HCT116 (cell line): ENCODE measurements around the gene PON1. TPM values are rescaled to one million over a fixed set of nuclear protein-coding genes. Genes with fewer than 3 reads are reported as not detected.

Experiments
- ATAC-seq: fragments of 200-7000 bp; cut with Tn5 transposase; 2 replicates; pipeline ENCODE4 v1.9.1; 2020; ENCODE audit warnings: mild to moderate bottlenecking, moderate library complexity
- BruUV-seq: library from RNA; stranded (reverse); fragments of 400-500 nt; replicated peaks from 2 replicates; lab custom pipeline; 2021; lab: Mats Ljungman, UMichigan
- CTCF ChIA-PET: fragments of 300-600 bp; sonication (Branson Sonifier 250); formaldehyde crosslinking; loops from one replicate; lab custom pipeline; 2021; ENCODE audit warnings: antibody characterized with exemption; lab: Charles Lee
- POLR2A ChIA-PET: fragments of 300-600, 350-600 bp; sonication (Branson Sonifier 250); formaldehyde crosslinking; loops from one replicate; lab custom pipeline; 2021; ENCODE audit warnings: antibody characterized with exemption; lab: Charles Lee
- RAD21 ChIA-PET, 2 experiments: fragments of 300-600 bp; sonication (Branson Sonifier 250); formaldehyde crosslinking; loops; one replicate each; lab custom pipeline; 2023; ENCODE audit warnings: low total read pairs in 2 of 2; ENCODE audit not compliant: uncharacterized antibody in 2 of 2, unreplicated experiment in 2 of 2, low non-redundant PET in 1 of 2; lab: Charles Lee
- DNase-seq: peaks from one replicate; pipeline ENCODE4 v3.0.0-alpha.2; 2010; ENCODE audit warnings: low read depth, low spot score
- H2AFZ ChIP-seq: fragments of 200-600 bp; shearing (Covaris generic), sonication (generic); 2 replicates; pipeline ENCODE4 v1.6.1; 2017; ENCODE audit warnings: low read depth, mixed run types, mixed read lengths, antibody characterized with exemption, low read length; ENCODE audit not compliant: poor library complexity, severe bottlenecking
- H3K27ac ChIP-seq: 2 replicates; pipeline ENCODE4 v1.5.1; 2012; ENCODE audit warnings: low read depth, low read length
- H3K27me3 ChIP-seq: fragments of 200-600 bp; sonication (generic); 2 replicates; pipeline ENCODE4 v1.6.1; 2016; ENCODE audit warnings: mixed run types, low read length, mixed read lengths; ENCODE audit not compliant: insufficient read depth
- H3K36me3 ChIP-seq, 2 experiments: fragments of 200-500 bp in 1 of 2; fragments of 200-600 bp in 1 of 2; sonication (Bioruptor generic) in 1 of 2; sonication (generic) in 1 of 2; 2 replicates each; pipeline versions ENCODE4 v1.5.1 to v1.6.1; 2014 to 2016; ENCODE audit warnings: low read length in 2 of 2, inconsistent platforms in 1 of 2, mixed read lengths in 1 of 2, mixed run types in 1 of 2; ENCODE audit not compliant: insufficient read depth in 2 of 2, control insufficient read depth in 1 of 2
- H3K4me1 ChIP-seq, 2 experiments: fragments of 200-600 bp in 1 of 2; sonication (generic) in 1 of 2; 2 replicates each; pipeline versions ENCODE4 v1.5.1 to v1.6.1; 2012 to 2017; ENCODE audit warnings: low read length in 2 of 2, inconsistent platforms in 1 of 2, mild to moderate bottlenecking in 1 of 2, mixed read lengths in 1 of 2, mixed run types in 1 of 2, moderate library complexity in 1 of 2; ENCODE audit not compliant: insufficient read depth in 2 of 2, control insufficient read depth in 1 of 2
- H3K4me2 ChIP-seq: fragments of 200-600 bp; sonication (generic); 2 replicates; pipeline ENCODE4 v1.6.1; 2017; ENCODE audit warnings: mixed run types, low read length, mixed read lengths
- H3K4me3 ChIP-seq, 2 experiments: fragments of 200-600 bp in 1 of 2; sonication (generic) in 1 of 2; replicated peaks in 1 of 2; 2 replicates each; pipeline ENCODE4 v1.5.1; 2011 to 2016; ENCODE audit warnings: low read length in 2 of 2, control low read depth in 1 of 2, low read depth in 1 of 2, mild to moderate bottlenecking in 1 of 2, mixed read lengths in 1 of 2, mixed run types in 1 of 2
- H3K79me2 ChIP-seq: fragments of 200-600 bp; sonication (generic); 2 replicates; pipeline ENCODE4 v1.6.1; 2017; ENCODE audit warnings: mild to moderate bottlenecking, mixed run types, low read length, moderate library complexity, mixed read lengths; ENCODE audit not compliant: insufficient read depth
- H3K9ac ChIP-seq: fragments of 200-600 bp; sonication (generic); 2 replicates; pipeline ENCODE4 v1.6.1; 2016; ENCODE audit warnings: low read length, mixed read lengths
- H3K9me2 ChIP-seq: fragments of 200-600 bp; sonication (generic), shearing (Covaris generic); 2 replicates; pipeline ENCODE4 v1.6.1; 2017; ENCODE audit warnings: mixed run types, mild to moderate bottlenecking, moderate library complexity; ENCODE audit not compliant: insufficient read depth
- H3K9me3 ChIP-seq, 2 experiments: fragments of 200-500 bp in 1 of 2; fragments of 200-600 bp in 1 of 2; sonication (Bioruptor generic) in 1 of 2; sonication (generic) in 1 of 2; 2 replicates each; pipeline ENCODE4 v1.6.1; 2014 to 2017; ENCODE audit warnings: low read length in 2 of 2, mixed read lengths in 2 of 2, inconsistent platforms in 1 of 2, low read depth in 1 of 2, mild to moderate bottlenecking in 1 of 2, mixed run types in 1 of 2, moderate library complexity in 1 of 2; ENCODE audit not compliant: control insufficient read depth in 1 of 2, insufficient read depth in 1 of 2
- H4K20me1 ChIP-seq: fragments of 200-600 bp; sonication (generic), shearing (Covaris generic); 2 replicates; pipeline ENCODE4 v1.6.1; 2017; ENCODE audit warnings: mixed run types, mild to moderate bottlenecking, moderate library complexity; ENCODE audit not compliant: insufficient read depth
- JUND ChIP-seq: IDR thresholded peaks from 2 replicates; pipeline ENCODE4 v1.6.1; 2012
- POLR2AphosphoS5 ChIP-seq: IDR thresholded peaks from 2 replicates; pipeline ENCODE4 v1.6.1; 2011; ENCODE audit warnings: mild to moderate bottlenecking, low read depth, low read length, moderate library complexity
- REST ChIP-seq: IDR thresholded peaks from 2 replicates; pipeline ENCODE4 v1.6.1; 2012; ENCODE audit warnings: low read depth
- SIN3A ChIP-seq: IDR thresholded peaks from 2 replicates; pipeline ENCODE4 v1.6.1; 2012; ENCODE audit warnings: low read depth
- SP1 ChIP-seq: IDR thresholded peaks from 2 replicates; pipeline ENCODE4 v1.6.1; 2012; ENCODE audit warnings: low read depth
- TCF7L2 ChIP-seq: IDR thresholded peaks from 2 replicates; pipeline ENCODE4 v1.7.0; 2011; ENCODE audit warnings: borderline replicate concordance, inconsistent platforms; ENCODE audit not compliant: insufficient read depth, insufficient read length; ENCODE audit errors: extremely low read depth
- YY1 ChIP-seq: IDR thresholded peaks from 2 replicates; pipeline ENCODE4 v1.6.1; 2011; ENCODE audit warnings: low read length, low read depth, moderate library complexity, mild to moderate bottlenecking; ENCODE audit not compliant: insufficient replicate concordance; ENCODE audit errors: extremely low read depth
- intact Hi-C: fragments of 100-400 bp; cut with micrococcal nuclease; formaldehyde crosslinking; loops from 2 replicates; pipeline ENCODE4 v1.10.0; 2022
- total RNA-seq: library from RNA; stranded (reverse); gene quantifications from one replicate; pipeline ENCODE4 v1.2.1, GENCODE V29; 2021; ENCODE audit not compliant: unreplicated experiment
- TF ChIP-seq, protein P1 (sequence below), 3 experiments: fragments of 200-600 bp in 1 of 3; sonication (generic) in 1 of 3; IDR thresholded peaks in 2 of 3; conservative IDR thresholded peaks in 1 of 3; 2 replicates each; pipeline ENCODE4 v1.5.1; 2012 to 2017; ENCODE audit warnings: low read depth in 2 of 3, low read length in 2 of 3, antibody characterized with exemption in 1 of 3, borderline replicate concordance in 1 of 3, control low read depth in 1 of 3, mild to moderate bottlenecking in 1 of 3, mixed read lengths in 1 of 3, mixed run types in 1 of 3, moderate library complexity in 1 of 3; ENCODE audit not compliant: insufficient read depth in 1 of 3

Gene PON1
- total RNA-seq, 1 experiment from 2014 or later = 0.20 TPM

GRCh38 chr7:95265634-95266033 lies 58.7 kb downstream of the PON1 start:
- TF ChIP-seq JUND (no peak), POLR2AphosphoS5 (no peak), SIN3A (no peak), TCF7L2 (no peak), SP1 (no peak), REST (no peak), YY1 (no peak)
- TF ChIP-seq, protein P1, sequence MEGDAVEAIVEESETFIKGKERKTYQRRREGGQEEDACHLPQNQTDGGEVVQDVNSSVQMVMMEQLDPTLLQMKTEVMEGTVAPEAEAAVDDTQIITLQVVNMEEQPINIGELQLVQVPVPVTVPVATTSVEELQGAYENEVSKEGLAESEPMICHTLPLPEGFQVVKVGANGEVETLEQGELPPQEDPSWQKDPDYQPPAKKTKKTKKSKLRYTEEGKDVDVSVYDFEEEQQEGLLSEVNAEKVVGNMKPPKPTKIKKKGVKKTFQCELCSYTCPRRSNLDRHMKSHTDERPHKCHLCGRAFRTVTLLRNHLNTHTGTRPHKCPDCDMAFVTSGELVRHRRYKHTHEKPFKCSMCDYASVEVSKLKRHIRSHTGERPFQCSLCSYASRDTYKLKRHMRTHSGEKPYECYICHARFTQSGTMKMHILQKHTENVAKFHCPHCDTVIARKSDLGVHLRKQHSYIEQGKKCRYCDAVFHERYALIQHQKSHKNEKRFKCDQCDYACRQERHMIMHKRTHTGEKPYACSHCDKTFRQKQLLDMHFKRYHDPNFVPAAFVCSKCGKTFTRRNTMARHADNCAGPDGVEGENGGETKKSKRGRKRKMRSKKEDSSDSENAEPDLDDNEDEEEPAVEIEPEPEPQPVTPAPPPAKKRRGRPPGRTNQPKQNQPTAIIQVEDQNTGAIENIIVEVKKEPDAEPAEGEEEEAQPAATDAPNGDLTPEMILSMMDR (IDR thresholded peaks at IDR 0.05 in 2 of 3, conservative IDR thresholded peaks at IDR 0.05 in 1 of 3; ENCODE audit: borderline replicate concordance in 1 of 3, insufficient read depth in 1 of 3, low read depth in 2 of 3, low read length in 2 of 3) = no peak
- Histone ChIP-seq H3K4me2 (no peak overlapping the region), H3K4me1 (peaks cover 0 to 8% of the 10 kb centered on the region in 2 experiments; a peak in 1 of 4 replicates), H3K36me3 (no peaks in the 10 kb centered on the region), H3K4me3 (no peak overlapping the region), H3K9me3 (no peaks in the 10 kb centered on the region), H3K9ac (no peak overlapping the region), H2AFZ (no peak overlapping the region), H3K79me2 (no peaks in the 10 kb centered on the region), H3K27me3 (no peaks in the 10 kb centered on the region), H3K27ac (no peak overlapping the region), H4K20me1 (no peaks in the 10 kb centered on the region), H3K9me2 (no peaks in the 10 kb centered on the region)
- ATAC-seq = no peak
- POLR2A ChIA-PET = no interaction called here
- DNase-seq = no peak
- intact Hi-C loops = no loop called here
- RAD21 ChIA-PET = no interaction called here
- CTCF ChIA-PET = no interaction called here
- BruUV-seq = no TSS peak
